Suprapubic skin (tissue), 4 donors: ENCODE data around the gene SLC4A1. TPM values are rescaled to one million over a fixed set of nuclear protein-coding genes. Genes with fewer than 3 reads are reported as not detected.

Experiments
- DNase-seq, 2 donors: peaks; one replicate each; pipeline ENCODE4 v3.0.0-alpha.2; 2019; ENCODE audit warnings: low spot score in 2 of 2
- H3K27ac ChIP-seq: fragments of 200-600 bp; sonication (generic); one replicate; pipeline ENCODE4 v1.5.1; 2019
- H3K27me3 ChIP-seq: fragments of 200-600 bp; sonication (generic); one replicate; pipeline ENCODE4 v1.5.1; 2019
- H3K36me3 ChIP-seq: fragments of 200-600 bp; sonication (generic); one replicate; pipeline ENCODE4 v1.5.1; 2019
- H3K4me1 ChIP-seq: fragments of 200-600 bp; sonication (generic); one replicate; pipeline ENCODE4 v1.5.1; 2019
- H3K4me3 ChIP-seq: fragments of 200-600 bp; sonication (generic); one replicate; pipeline ENCODE4 v1.5.1; 2019; ENCODE audit warnings: mild to moderate bottlenecking
- H3K9me3 ChIP-seq: fragments of 200-600 bp; sonication (generic); one replicate; pipeline ENCODE4 v1.5.1; 2019
- CTCF ChIP-seq, 2 donors: fragments of 200-600 bp in 1 of 2; fragments of 450-650 bp in 1 of 2; sonication (generic) in 1 of 2; IDR thresholded peaks; one replicate each; pipeline ENCODE4 v1.5.1; 2016 to 2019; ENCODE audit warnings: antibody characterized with exemption in 2 of 2, mild to moderate bottlenecking in 1 of 2, moderate library complexity in 1 of 2
- EP300 ChIP-seq: sonication (generic); formaldehyde crosslinking; IDR thresholded peaks from one replicate; pipeline ENCODE4 v1.6.1; 2017; ENCODE audit warnings: antibody characterized with exemption
- POLR2A ChIP-seq, 2 donors: fragments of 450-650 bp; IDR thresholded peaks; one replicate each; pipeline ENCODE4 v1.6.1; 2017; ENCODE audit warnings: antibody characterized with exemption in 2 of 2, mild to moderate bottlenecking in 2 of 2, moderate library complexity in 2 of 2
- POLR2AphosphoS5 ChIP-seq, 3 donors: sonication (generic); formaldehyde crosslinking; IDR thresholded peaks; one replicate each; pipeline ENCODE4 v1.6.1; 2017; ENCODE audit warnings: antibody characterized with exemption in 3 of 3
- WGBS: methylation state at CpG from one replicate; pipeline ENCODE4 v1.1.5; 2018; 5-methylcytosine and 5-hydroxymethylcytosine counted together
- total RNA-seq, 4 donors: library from RNA; depleted of rRNA; stranded (reverse); fragments of >200 nt; gene quantifications; one replicate each; pipeline ENCODE4 v1.1.0, GENCODE V29; 2016

The SLC4A1 gene
- total RNA-seq, 4 donors from 2014 or later, result 0.08 to 0.17 (median 0.10) TPM; not detected in 1

GRCh38 chr17:44267165-44267455 lies 825 bp downstream of the SLC4A1 start:
- no peak for TF ChIP-seq POLR2A (IDR thresholded peaks at IDR 0.05)
- no peak for TF ChIP-seq POLR2AphosphoS5 (IDR thresholded peaks at IDR 0.05)
- TF ChIP-seq EP300, result no peak
- no peak for TF ChIP-seq CTCF (IDR thresholded peaks at IDR 0.05)
- Histone ChIP-seq H3K27me3 (no peaks in the 10 kb centered on the region), H3K4me3 (no peak overlapping the region), H3K27ac (no peak overlapping the region), H3K36me3 (no peaks in the 10 kb centered on the region), H3K9me3 (no peaks in the 10 kb centered on the region), H3K4me1 (peaks cover 2% of the 10 kb centered on the region)
- 85% methylated on average over 5 of the region's 5 CpGs for WGBS
- DNase-seq, result no peak

GRCh38 chr17:44266402-44267164 lies 1.4 kb downstream of the SLC4A1 start:
- DNase-seq, result no peak
- Histone ChIP-seq H3K4me1 (no peaks in the 10 kb centered on the region), H3K9me3 (no peaks in the 10 kb centered on the region), H3K27ac (no peak overlapping the region), H3K36me3 (no peaks in the 10 kb centered on the region), H3K4me3 (no peak overlapping the region), H3K27me3 (no peaks in the 10 kb centered on the region)
- TF ChIP-seq CTCF (IDR thresholded peaks at IDR 0.05) (no peak), POLR2A (IDR thresholded peaks at IDR 0.05) (no peak), EP300 (no peak), POLR2AphosphoS5 (IDR thresholded peaks at IDR 0.05) (no peak)
- WGBS, result 78% methylated on average over 8 of the region's 9 CpGs

- 95% methylated on average over 7 of the region's 7 CpGs for WGBS
- TF ChIP-seq POLR2A (IDR thresholded peaks at IDR 0.05) (no peak), EP300 (no peak), POLR2AphosphoS5 (IDR thresholded peaks at IDR 0.05) (no peak), CTCF (IDR thresholded peaks at IDR 0.05) (no peak)
- Histone ChIP-seq H3K36me3 (no peaks in the 10 kb centered on the region), H3K4me3 (no peak overlapping the region), H3K27ac (no peak overlapping the region), H3K4me1 (no peaks in the 10 kb centered on the region), H3K9me3 (no peaks in the 10 kb centered on the region), H3K27me3 (no peaks in the 10 kb centered on the region)
- no peak for DNase-seq
These were observed 4.5 kb downstream of the SLC4A1 start for GRCh38 chr17:44263345-44263902.

- no peaks in the 10 kb centered on the region for H3K27me3 ChIP-seq
- H3K27ac ChIP-seq, result no peak overlapping the region
- DNase-seq, result no peak
- WGBS, result 71% methylated on average over 9 of the region's 11 CpGs
- no peaks in the 10 kb centered on the region for H3K9me3 ChIP-seq
- no peak for TF ChIP-seq CTCF (IDR thresholded peaks at IDR 0.05)
- H3K36me3 ChIP-seq, result no peaks in the 10 kb centered on the region
- no peak overlapping the region for H3K4me3 ChIP-seq
- no peaks in the 10 kb centered on the region for H3K4me1 ChIP-seq
These were observed 5.2 kb downstream of the SLC4A1 start for GRCh38 chr17:44262654-44263225.

- H3K36me3 ChIP-seq, result no peaks in the 10 kb centered on the region
- no peaks in the 10 kb centered on the region for H3K27me3 ChIP-seq
- TF ChIP-seq POLR2A (IDR thresholded peaks at IDR 0.05) (no peak), CTCF (IDR thresholded peaks at IDR 0.05) (no peak), EP300 (no peak), POLR2AphosphoS5 (IDR thresholded peaks at IDR 0.05) (no peak)
- H3K4me1 ChIP-seq, result no peaks in the 10 kb centered on the region
- WGBS, result 93% methylated on average over 5 of the region's 6 CpGs
- H3K9me3 ChIP-seq, result no peaks in the 10 kb centered on the region
- H3K27ac ChIP-seq, result no peak overlapping the region
- no peak overlapping the region for H3K4me3 ChIP-seq
- DNase-seq, result no peak
These were observed 7.6 kb downstream of the SLC4A1 start for GRCh38 chr17:44260296-44260695.
